ENCODE measurements around the gene MED13L. TPM values are rescaled to one million over a fixed set of nuclear protein-coding genes. Genes with fewer than 3 reads are reported as not detected.

MED13L gene
- total and polyA plus RNA-seq, 2 of the 4 experiments (the other 2 are of a cell fraction), result 17.9 to 49.1 TPM

GRCh38 chr12:116323406-116324386, 46.2 kb upstream of the MED13L start:
- Histone ChIP-seq H3K4ac (ENCODE audit: low read depth, low read length) (no peak overlapping the region), H2BK120ac (ENCODE audit: low read depth, low read length) (no peak overlapping the region), H3K9me3 (ENCODE audit: control insufficient read depth, insufficient read depth, low read length) (no peaks in the 10 kb centered on the region), H2BK15ac (ENCODE audit: low read depth, low read length) (no peak overlapping the region), H3K18ac (ENCODE audit: low read depth, low read length) (no peak overlapping the region), H2BK20ac (ENCODE audit: low read depth, low read length) (no peak overlapping the region), H3K9me1 (ENCODE audit: insufficient read depth, low read length) (peaks cover 13% of the 10 kb centered on the region), H3K36me3 (ENCODE audit: control insufficient read depth, insufficient read depth, low read length) (no peaks in the 10 kb centered on the region), H3K56ac (ENCODE audit: extremely low read depth, insufficient read depth, low read length) (no peak overlapping the region), H2AK5ac (ENCODE audit: low read depth, low read length) (no peak overlapping the region), H3K4me2 (ENCODE audit: low read depth, low read length) (no peak overlapping the region), H2AK9ac (replicated peaks; ENCODE audit: low read depth, low read length, poor library complexity) (no peak overlapping the region), H3K4me3 (ENCODE audit: insufficient read depth, low read depth, low read length) (no peak overlapping the region), H4K91ac (ENCODE audit: insufficient read depth, low read depth, low read length) (no peak overlapping the region), H3K4me1 (ENCODE audit: control insufficient read depth, insufficient read depth, low read length) (peaks cover 13% of the 10 kb centered on the region), H2AFZ (replicated peaks; ENCODE audit: low read length, poor library complexity) (no peak overlapping the region), H3K79me1 (ENCODE audit: low read depth in 1 of 2, low read length in 2 of 2) (0 out of 4 replicates have a peak, but pooled peaks cover 0 to 2% of the 10 kb centered on the region in 2 experiments), H4K20me1 (ENCODE audit: insufficient read depth, low read length) (no peaks in the 10 kb centered on the region), H3K23ac (ENCODE audit: low read depth, low read length) (no peak overlapping the region), H3K14ac (replicated peaks; ENCODE audit: low read depth, low read length) (no peak overlapping the region), H3K9ac (ENCODE audit: low read depth, low read length) (no peak overlapping the region), H3K27me3 (ENCODE audit: control insufficient read depth, insufficient read depth, low read length) (no peaks in the 10 kb centered on the region), H4K8ac (ENCODE audit: low read depth in 2 of 2, low read length in 2 of 2) (no peak overlapping the region), H2BK5ac (ENCODE audit: low read depth, low read length, poor library complexity, severe bottlenecking) (no peak overlapping the region), H4K5ac (ENCODE audit: low read depth, low read length) (no peak overlapping the region), H3K27ac (ENCODE audit: insufficient read depth, low read length) (no peak overlapping the region)
- ATAC-seq (ENCODE audit: low read depth) (no peak), DNase-seq (no peak)
- no TSS peak for BruUV-seq (replicated peaks)
- intact Hi-C loops (cut with micrococcal nuclease) (no loop called here), in situ Hi-C loops (cut with MboI; ENCODE audit: low sequenced_read_pairs) (no loop called here), dilution Hi-C loops (cut with HindIII; ENCODE audit: low sequenced_read_pairs, unreplicated experiment) (no loop called here)
- POLR2A ChIA-PET (ENCODE audit: unreplicated experiment), result no interaction called here
- CTCF ChIA-PET, result no interaction called here
- no CpG with 5 or more reads among the region's 10 CpGs for WGBS, 2 experiments (ENCODE audit: extremely low coverage in 2 of 2, insufficient read length in 1 of 2)
- no peak for TF ChIP-seq ELK1 (IDR thresholded peaks at IDR 0.05; ENCODE audit: borderline replicate concordance, low read depth, low read length)
- TF ChIP-seq MAZ (IDR thresholded peaks at IDR 0.05; ENCODE audit: borderline replicate concordance, low read depth, low read length), result no peak
- TF ChIP-seq MXI1 (IDR thresholded peaks at IDR 0.05; ENCODE audit: borderline replicate concordance, low read depth, low read length), result no peak
- TF ChIP-seq MAFK (IDR thresholded peaks at IDR 0.05; ENCODE audit: low read depth, low read length), result no peak
- no peak for TF ChIP-seq RAD21 (IDR thresholded peaks at IDR 0.05; ENCODE audit: low read length)
- no peak for TF ChIP-seq CHD1 (IDR thresholded peaks at IDR 0.05; ENCODE audit: low read depth, low read length)
- TF ChIP-seq POLR2A (IDR thresholded peaks at IDR 0.05; ENCODE audit: low read depth, low read length), result no peak
- no peak for TF ChIP-seq CEBPB (IDR thresholded peaks at IDR 0.05; ENCODE audit: low read depth, low read length)
- TF ChIP-seq RCOR1 (IDR thresholded peaks at IDR 0.05; ENCODE audit: insufficient replicate concordance, low read length), result no peak
- no peak for TF ChIP-seq USF2 (IDR thresholded peaks at IDR 0.05; ENCODE audit: low read depth, low read length)
- TF ChIP-seq CTCF (conservative IDR thresholded peaks at IDR 0.05; ENCODE audit: low read depth, low read length), result no peak
- no peak for TF ChIP-seq NFE2L2 (IDR thresholded peaks at IDR 0.05; ENCODE audit: low read depth, low read length)
- TF ChIP-seq RFX5 (IDR thresholded peaks at IDR 0.05; ENCODE audit: low read depth, low read length), result no peak
- no peak for TF ChIP-seq SMC3 (IDR thresholded peaks at IDR 0.05; ENCODE audit: low read depth, low read length)
- TF ChIP-seq BHLHE40 (IDR thresholded peaks at IDR 0.05; ENCODE audit: low read depth, low read length), result no peak
